ENCODE data around the gene KCNK7. TPM values are rescaled to one million over a fixed set of nuclear protein-coding genes. Genes with fewer than 3 reads are reported as not detected.

The KCNK7 gene
- total RNA-seq, 6 donors from 2014 or later, result 0.59 to 3.7 (median 1.7) TPM; not detected in 1

DNA sequence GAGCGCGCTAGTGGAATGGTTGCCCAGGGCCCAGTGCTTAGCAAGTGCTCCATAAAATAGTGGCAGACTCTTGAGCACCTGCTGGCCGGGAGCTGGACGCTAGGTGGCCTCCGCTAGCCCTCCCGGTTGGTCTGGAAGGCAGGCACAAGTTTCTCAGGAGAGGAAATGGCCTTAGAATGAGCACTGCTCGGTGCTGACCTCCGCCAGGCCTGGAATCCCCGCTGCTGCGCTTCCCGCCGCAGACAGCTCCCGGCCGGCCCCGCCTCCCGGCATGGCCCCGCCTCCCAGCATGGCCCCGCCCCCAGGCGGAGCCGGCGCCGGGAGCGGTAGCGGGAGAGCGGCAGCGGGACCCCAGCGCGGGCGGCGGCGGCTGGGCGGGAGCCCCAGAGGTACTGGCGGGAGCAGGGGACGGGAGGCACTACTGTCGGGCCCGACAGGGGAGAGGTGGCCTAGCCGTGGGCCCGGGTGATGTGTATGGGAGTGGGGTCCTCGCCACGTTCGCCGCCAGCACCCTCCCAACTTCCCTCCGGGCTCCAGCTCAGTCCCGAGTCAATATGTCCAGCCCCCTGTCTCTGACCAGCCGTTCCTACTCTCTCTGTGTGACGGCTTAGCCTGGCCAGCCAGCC lies 42.3 kb upstream of the KCNK7 start, which contains the start of gene SIPA1:
Gene SIPA1, plus strand, starts transcription at position 308 of the 626 bp plus-strand sequence. CDS start 2,821 bp downstream, outside the sequence.
- peaks cover 18 to 58% (median 40%) of the 10 kb centered on the region in 4 donors for H3K36me3 ChIP-seq
- no peaks in the 10 kb centered on the region for H3K27me3 ChIP-seq
- H3K4me3 ChIP-seq, result peak within 1 kb of the TSS; percentile 62 to 85 (median 74)
- DNase-seq (peak; percentile 86 to 96), ATAC-seq (ENCODE audit: low FRiP score in 2 of 2) (peak; percentile 76 to 92)
- peaks cover 45 to 62% (median 53%) of the 10 kb centered on the region in 4 donors for H3K4me1 ChIP-seq
- H3K9me3 ChIP-seq, result no peaks in the 10 kb centered on the region
- TF ChIP-seq, protein P1, sequence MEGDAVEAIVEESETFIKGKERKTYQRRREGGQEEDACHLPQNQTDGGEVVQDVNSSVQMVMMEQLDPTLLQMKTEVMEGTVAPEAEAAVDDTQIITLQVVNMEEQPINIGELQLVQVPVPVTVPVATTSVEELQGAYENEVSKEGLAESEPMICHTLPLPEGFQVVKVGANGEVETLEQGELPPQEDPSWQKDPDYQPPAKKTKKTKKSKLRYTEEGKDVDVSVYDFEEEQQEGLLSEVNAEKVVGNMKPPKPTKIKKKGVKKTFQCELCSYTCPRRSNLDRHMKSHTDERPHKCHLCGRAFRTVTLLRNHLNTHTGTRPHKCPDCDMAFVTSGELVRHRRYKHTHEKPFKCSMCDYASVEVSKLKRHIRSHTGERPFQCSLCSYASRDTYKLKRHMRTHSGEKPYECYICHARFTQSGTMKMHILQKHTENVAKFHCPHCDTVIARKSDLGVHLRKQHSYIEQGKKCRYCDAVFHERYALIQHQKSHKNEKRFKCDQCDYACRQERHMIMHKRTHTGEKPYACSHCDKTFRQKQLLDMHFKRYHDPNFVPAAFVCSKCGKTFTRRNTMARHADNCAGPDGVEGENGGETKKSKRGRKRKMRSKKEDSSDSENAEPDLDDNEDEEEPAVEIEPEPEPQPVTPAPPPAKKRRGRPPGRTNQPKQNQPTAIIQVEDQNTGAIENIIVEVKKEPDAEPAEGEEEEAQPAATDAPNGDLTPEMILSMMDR (IDR thresholded peaks at IDR 0.05), result peak in 5 of 6 experiments; percentile 31 to 63 (median 32)
- TF ChIP-seq EP300 (IDR thresholded peaks at IDR 0.05) (no peak), POLR2A (IDR thresholded peaks at IDR 0.05) (peak in 3 of 4 donors; percentile 28 to 88 (median 84)), POLR2AphosphoS5 (IDR thresholded peaks at IDR 0.05) (peak; percentile 6 to 74)
- H3K27ac ChIP-seq, result peak within 1 kb of the TSS; percentile 89 to 99 (median 96)
- WGBS, 2 donors, result 12 to 16% methylated on average over 11 to 15 of the region's 46 CpGs

DNA sequence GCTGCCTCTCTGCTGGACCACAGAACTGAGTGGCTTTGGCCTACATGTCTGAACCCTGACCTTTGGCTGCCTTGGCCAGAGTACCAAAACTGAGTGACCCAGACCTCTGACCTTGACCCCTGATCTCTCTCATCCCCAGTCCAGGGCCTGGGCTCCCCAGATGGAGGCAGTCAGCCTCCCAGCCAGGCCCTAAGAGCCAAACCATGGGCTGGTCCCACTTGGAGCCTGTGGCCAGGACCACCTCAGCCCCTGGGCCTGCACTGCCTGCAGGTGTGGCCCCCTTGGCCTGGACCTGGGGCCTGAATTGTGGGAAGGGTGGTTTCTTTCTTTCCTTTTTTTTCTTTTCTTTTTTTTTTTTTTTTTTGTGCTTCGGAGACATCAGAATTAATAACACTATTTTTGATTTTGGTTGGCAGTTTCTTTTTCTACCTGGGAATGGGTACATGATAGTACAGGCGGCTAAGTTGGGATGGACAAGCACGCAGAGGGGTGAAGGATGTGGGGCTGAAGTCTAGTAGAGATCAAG lies 41.5 kb upstream of the KCNK7 start:
- Histone ChIP-seq H3K9me3 (no peaks in the 10 kb centered on the region), H3K27ac (peak overlapping the region; percentile 89 to 99 (median 96)), H3K27me3 (no peaks in the 10 kb centered on the region), H3K4me1 (peaks cover 39 to 54% (median 47%) of the 10 kb centered on the region in 4 donors), H3K36me3 (peaks cover 18 to 57% (median 40%) of the 10 kb centered on the region in 4 donors), H3K4me3 (no peak overlapping the region)
- TF ChIP-seq POLR2A (IDR thresholded peaks at IDR 0.05) (no peak), POLR2AphosphoS5 (IDR thresholded peaks at IDR 0.05) (no peak), EP300 (IDR thresholded peaks at IDR 0.05) (no peak)
- TF ChIP-seq, protein P1 (IDR thresholded peaks at IDR 0.05), result no peak
- ATAC-seq (ENCODE audit: low FRiP score in 2 of 2), result no peak
- no peak for DNase-seq
- 87 to 88% methylated on average over 3 of the region's 3 CpGs for WGBS, 2 donors

DNA sequence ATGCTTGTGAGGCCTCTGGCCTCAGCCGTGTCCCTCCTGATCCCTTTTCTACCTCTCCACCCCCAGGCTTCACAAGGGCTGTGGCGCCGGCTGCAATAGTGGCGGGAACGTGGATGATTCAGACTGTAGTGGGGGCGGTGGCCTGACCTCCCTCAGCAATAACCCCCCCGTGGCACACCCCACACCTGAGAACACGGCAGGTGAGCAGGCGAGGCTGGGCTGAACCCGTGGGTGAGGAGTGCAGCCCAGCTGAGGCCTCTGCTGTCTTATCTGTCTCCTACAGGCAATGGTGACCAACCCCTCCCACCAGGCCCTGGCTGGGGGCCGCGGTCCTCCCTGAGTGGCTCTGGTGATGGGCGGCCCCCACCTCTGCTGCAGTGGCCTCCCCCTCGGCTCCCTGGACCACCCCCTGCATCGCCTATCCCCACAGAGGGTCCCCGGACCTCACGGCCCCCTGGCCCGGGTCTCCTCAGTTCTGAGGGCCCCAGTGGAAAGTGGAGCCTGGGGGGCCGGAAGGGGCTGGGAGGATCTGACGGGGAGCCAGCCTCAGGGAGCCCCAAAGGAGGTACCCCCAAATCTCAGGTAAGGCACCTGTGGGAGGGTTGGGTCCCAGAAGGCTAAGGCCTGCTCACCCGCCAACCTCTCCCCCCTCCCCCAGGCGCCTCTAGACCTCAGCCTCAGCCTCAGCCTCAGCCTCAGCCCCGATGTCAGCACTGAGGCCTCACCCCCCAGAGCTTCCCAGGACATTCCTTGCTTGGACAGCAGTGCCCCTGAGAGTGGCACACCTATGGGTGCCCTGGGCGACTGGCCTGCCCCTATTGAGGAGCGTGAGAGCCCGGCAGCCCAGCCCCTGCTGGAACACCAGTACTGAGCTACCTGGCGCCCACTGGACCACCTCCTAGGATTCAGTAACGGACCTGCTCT lies 40.8 kb upstream of the KCNK7 start:
- Histone ChIP-seq H3K4me1 (peaks cover 34 to 47% (median 40%) of the 10 kb centered on the region in 4 donors), H3K9me3 (no peaks in the 10 kb centered on the region), H3K4me3 (no peak overlapping the region), H3K27ac (peak overlapping the region; percentile 15 to 99 (median 96)), H3K36me3 (peaks cover 18 to 59% (median 45%) of the 10 kb centered on the region in 4 donors), H3K27me3 (no peaks in the 10 kb centered on the region)
- no peak for ATAC-seq (ENCODE audit: low FRiP score in 2 of 2)
- WGBS, 2 donors, result 86 to 94% methylated on average over 8 to 24 of the region's 28 CpGs
- DNase-seq, result peak in 1 of 2 donors; percentile 66
- TF ChIP-seq POLR2A (IDR thresholded peaks at IDR 0.05) (no peak), EP300 (IDR thresholded peaks at IDR 0.05) (no peak), POLR2AphosphoS5 (IDR thresholded peaks at IDR 0.05) (no peak)
- TF ChIP-seq, protein P1 (IDR thresholded peaks at IDR 0.05), result no peak

DNA sequence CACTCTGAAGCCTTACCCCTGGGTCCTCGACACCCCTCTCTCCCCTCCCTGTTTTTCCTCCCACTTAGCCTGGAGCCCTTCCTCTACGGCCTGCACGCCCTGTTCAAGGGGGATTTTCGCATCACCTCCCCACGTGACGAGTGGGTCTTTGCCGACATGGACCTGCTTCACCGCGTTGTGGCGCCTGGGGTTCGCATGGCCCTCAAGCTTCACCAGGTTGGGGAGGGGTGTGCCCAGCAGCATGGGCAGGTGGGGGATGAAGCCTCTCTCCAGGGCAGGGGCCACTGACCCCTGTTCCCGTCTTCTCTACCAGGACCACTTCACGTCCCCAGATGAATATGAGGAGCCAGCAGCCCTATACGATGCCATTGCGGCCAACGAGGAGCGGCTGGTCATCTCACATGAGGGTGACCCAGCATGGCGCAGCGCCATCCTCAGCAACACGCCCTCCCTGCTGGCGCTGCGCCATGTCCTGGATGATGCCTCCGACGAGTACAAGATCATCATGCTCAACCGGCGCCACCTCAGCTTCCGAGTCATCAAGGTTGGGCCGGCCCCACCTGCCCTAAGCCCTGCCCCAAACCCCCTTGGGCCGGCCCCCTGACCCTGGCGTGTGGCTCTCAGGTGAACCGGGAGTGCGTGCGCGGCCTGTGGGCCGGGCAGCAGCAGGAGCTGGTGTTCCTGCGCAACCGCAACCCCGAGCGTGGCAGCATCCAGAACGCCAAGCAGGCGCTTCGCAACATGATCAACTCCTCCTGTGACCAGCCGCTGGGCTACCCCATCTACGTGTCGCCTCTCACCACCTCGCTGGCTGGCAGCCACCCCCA lies 39.5 kb upstream of the KCNK7 start:
- WGBS, 2 donors, result 95 to 97% methylated on average over 23 to 45 of the region's 46 CpGs
- Histone ChIP-seq H3K27me3 (no peaks in the 10 kb centered on the region), H3K9me3 (no peaks in the 10 kb centered on the region), H3K36me3 (peaks cover 26 to 67% (median 56%) of the 10 kb centered on the region in 4 donors), H3K4me3 (no peak overlapping the region), H3K4me1 (peaks cover 23 to 35% (median 28%) of the 10 kb centered on the region in 4 donors), H3K27ac (peak overlapping the region in 1 of 4 donors; percentile 3)
- TF ChIP-seq, protein P1 (IDR thresholded peaks at IDR 0.05), result no peak
- TF ChIP-seq EP300 (IDR thresholded peaks at IDR 0.05) (no peak), POLR2A (IDR thresholded peaks at IDR 0.05) (no peak), POLR2AphosphoS5 (IDR thresholded peaks at IDR 0.05) (no peak)
- peak in 1 of 2 donors; percentile 76 for DNase-seq
- ATAC-seq (ENCODE audit: low FRiP score in 2 of 2), result no peak
